GM18526 (cell line): ENCODE results near the gene LSM10.

Source experiments
- POLR2A ChIP-seq: IDR thresholded peaks from 3 replicates; pipeline ENCODE4 v1.6.1; 2011; ENCODE audit not compliant: insufficient read length; ENCODE audit errors: extremely low read depth

Gene LSM10

DNA sequence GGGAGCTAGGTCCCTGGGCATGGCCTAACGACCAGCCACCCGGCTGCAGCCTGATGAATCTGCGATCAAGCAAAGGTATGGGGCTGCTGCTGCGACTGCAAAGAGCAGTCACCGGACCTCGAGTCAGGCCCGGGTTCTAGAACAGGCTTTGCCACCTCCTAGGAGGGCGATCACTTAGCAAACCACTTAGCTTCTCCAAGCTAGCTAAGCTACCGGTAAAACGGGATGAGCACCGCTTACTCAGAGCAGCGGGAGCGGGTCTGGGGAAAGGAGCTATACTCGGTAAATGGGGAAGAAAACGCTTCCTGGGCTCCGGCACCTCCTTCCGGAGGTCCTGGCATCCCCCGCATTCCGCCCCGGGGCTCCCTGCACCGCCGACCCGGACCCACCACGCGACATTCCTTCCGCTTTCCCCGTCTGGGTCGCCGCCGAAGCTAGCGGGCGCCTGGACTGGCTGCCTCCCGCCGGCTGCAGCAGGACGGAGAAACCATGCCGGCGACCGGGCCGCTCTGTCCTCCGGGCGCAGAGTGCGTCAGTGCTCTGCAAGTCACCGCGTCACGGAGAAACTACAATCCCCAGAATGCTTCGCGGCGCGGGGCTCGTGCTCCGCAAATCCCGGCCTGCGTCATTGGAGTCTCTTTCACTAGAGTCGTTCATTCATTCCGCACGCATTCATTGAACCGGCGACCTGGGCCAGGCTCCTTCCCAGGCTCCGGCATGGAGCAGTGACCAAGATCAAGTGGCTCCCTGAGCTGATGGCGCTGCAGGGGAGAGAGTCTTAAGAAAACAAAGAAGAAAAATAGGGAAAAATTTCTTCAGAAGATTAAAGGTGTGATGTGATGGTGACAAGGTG lies at the start of gene LSM10:
LSM10 (minus strand) TSS at position 531 of the 853 bp plus-strand sequence. CDS start 3,779 bp downstream, outside the sequence.
- peak; percentile 72 for TF ChIP-seq POLR2A

DNA sequence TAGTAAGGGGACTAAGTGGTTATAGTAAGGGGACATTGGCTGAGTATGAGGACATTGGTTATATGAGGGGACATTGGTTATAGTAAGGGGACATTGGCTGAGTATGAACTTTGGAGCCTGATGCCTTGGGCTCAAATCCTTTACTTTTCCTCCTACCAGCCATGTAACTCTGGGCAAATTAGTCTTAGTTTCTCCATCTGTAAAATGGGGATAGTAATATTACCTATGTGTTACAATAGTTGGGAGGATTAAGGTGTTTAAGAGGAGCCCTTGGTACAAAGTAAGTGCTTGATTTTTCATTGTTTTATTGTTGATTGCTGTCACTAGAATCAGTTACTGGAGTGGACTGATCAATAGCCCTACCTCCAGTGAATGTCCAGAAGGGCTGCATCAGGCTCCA lies 49.7 kb upstream of the LSM10 start:
- no peak for TF ChIP-seq POLR2A

DNA sequence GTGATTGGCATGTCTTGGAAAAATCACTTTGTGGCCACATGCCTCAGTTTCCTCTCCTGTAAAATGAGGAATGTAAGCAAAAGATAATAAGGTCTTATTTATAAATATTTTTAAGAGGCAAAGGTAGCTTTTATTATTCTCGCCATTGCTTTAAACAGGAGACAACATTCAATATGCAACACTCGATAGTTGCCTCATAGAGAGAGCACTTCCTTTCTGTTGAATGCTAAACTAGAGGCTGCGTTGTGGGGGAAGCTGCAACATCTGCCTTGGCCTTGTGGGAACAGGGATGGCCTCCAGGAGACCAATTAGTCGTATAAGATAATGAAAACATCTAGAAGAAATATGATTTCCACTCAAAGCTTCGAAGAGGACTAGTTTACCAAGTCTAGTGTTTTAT lies 49.0 kb upstream of the LSM10 start:
- TF ChIP-seq POLR2A: no peak

DNA sequence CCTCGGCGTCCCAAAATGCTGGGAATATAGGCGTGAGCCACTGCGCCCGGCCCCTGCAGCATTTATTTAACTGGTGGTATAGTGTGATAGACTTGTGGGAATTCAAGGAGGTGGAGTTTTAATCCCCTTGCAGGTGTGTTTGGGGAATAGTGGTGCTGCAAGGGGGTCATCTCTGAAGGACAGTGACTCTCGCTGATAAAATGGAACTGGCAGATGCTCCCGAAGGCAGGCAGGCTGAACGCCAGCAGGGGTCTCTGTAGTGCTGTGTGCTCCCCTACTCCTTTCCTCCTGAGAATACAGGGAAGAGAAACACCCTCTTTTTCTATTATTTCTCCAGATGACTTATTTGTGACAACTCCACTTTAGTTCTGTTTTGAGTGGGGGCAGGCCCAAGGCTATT lies 48.6 kb upstream of the LSM10 start:
- no peak for TF ChIP-seq POLR2A

DNA sequence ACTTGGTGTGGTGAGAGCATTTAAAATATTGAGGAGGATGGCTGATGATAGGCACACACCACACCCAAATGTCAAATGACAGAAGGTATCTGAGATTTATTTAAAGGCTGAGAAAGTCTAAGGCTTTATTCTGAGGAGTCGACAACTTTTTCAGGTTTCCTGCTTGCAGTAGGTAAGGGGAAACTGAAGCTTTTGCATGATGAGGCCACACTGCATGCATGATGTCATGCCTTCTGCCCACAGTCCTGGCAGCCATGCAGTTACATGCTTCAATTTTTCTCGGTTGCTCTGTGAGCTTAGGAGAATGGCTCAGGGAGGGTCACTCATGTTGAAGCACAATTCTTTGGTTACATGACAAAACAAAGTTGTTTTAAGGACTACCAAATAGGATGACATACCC lies 45.6 kb upstream of the LSM10 start:
- TF ChIP-seq POLR2A: no peak

GRCh38 chr1:36442337-36442736 lies 44.6 kb upstream of the LSM10 start:
- TF ChIP-seq POLR2A: no peak

DNA sequence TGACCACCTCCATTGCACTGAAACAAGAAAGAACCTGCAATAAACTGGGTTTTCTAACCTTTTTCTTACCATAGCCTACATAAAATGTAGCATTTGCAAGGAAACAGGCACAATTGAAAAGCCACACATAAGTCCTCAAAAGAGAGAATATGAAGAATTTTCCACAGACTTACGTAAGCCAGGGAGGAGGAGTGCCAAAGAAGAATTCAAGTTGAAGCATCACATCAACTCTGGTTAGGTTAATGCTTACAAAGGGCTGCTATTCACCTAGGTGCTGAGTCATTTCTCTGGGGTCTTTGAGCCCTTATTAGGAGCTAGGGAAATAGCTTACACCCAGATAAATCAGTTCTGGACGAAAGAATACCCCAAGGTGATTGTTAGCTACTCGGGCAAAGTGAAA lies 42.9 kb upstream of the LSM10 start:
- TF ChIP-seq POLR2A: no peak

- TF ChIP-seq POLR2A: no peak
These were observed 42.3 kb upstream of the LSM10 start for GRCh38 chr1:36440044-36440443.

GRCh38 chr1:36438715-36439114 lies 41.0 kb upstream of the LSM10 start:
- TF ChIP-seq POLR2A: no peak

- TF ChIP-seq POLR2A: no peak
These were observed 39.1 kb upstream of the LSM10 start for GRCh38 chr1:36436821-36437220.

GRCh38 chr1:36433102-36433501 lies 35.4 kb upstream of the LSM10 start:
- TF ChIP-seq POLR2A: no peak

GRCh38 chr1:36432616-36433015 lies 34.9 kb upstream of the LSM10 start:
- TF ChIP-seq POLR2A: no peak

- TF ChIP-seq POLR2A: no peak
These were observed 28.1 kb upstream of the LSM10 start for GRCh38 chr1:36425791-36426190.

DNA sequence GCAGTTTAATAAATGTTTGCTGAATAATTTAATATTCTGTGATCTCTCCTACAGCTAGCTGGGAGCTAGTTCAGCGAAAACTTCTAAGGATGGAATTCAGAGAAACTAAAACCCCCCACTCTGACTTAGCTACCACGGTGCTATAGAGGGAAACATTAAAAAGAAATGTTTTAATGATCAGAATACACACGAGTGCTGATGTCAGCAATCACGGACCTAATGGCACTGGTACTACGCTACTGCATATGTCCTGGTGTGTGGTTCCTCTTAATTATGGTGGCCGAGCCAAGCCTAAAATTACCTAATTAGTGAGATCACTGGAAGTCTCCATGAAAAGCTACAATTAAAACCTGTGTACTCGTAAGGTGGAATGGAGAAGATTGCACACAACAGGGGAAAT lies 23.9 kb upstream of the LSM10 start:
- no peak for TF ChIP-seq POLR2A

DNA sequence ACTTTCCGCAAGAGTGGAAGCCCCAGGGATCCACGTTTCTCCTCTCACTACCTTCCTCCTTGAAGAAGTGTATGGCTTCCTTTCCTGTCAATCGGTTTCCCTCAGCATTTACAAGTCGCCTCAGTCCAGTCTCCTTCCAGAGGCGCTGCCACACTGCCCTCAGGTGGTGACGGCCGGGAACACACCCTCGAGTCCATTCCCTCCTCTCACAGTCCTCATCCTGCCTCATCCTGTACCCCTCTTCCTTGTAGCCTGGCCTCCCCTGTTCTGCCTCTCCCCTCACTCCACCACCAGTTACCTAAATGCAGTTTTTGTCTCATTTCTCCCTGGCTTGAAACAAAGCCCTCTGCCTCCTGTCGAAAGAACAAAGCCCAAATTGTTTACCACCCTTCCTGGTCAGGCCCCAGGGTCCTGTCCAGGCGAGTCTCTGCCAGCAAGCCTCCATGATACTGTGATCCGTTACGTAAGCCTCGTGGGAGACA lies 23.2 kb upstream of the LSM10 start:
- TF ChIP-seq POLR2A: no peak

DNA sequence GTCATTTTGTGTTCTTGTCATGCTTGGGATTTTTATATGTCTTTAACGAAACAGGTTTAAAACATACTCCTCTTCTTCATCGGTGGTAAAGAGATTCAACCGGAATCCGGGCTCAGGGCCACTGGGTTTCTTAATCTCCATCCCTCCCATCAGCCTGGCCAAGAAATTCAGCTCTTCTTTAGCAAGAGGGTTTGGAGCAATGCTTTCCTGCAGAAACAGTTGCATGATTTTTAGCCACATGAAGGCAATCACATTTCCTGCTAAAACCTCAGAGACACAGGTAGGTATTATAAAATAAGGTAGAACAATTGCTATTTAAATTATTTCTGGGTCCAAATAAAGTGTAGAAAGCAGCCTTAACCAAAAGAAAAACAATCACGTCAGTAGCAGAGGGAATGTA lies 22.7 kb upstream of the LSM10 start:
- TF ChIP-seq POLR2A: no peak

DNA sequence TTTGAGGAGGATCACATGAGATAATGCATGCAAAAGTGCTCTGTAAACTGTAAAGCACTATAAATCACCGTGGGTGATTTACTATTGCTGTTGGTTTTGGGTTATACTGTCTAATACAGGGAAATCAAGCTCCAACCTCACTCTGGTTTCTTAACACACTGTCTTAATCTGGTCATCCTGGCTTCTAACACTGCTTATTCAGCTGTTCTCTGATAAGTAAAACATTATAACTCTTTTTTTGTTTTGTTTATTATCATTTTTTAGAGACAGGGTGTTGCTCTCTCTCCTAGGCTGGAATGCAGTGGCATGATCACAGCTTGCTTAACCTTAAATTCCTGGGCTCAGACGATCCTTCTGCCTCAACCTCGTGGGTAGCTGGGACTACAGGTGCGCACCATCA lies 21.9 kb upstream of the LSM10 start:
- TF ChIP-seq POLR2A: no peak
